ENCODE data around the gene CGGBP1. TPM values are rescaled to one million over a fixed set of nuclear protein-coding genes. Genes with fewer than 3 reads are reported as not detected.

Gene CGGBP1
- total and polyA plus RNA-seq, 2 donors (not counting 3 experiments of a cell fraction or from before 2014, with no cell fraction given) = 33.1 to 69.7 TPM

- Histone ChIP-seq H3K4me3 (replicated peaks in 1 of 3; ENCODE audit: insufficient read depth in 1 of 3, low read depth in 1 of 3, low read length in 3 of 3) (no peak overlapping the region), H3K4me2 (ENCODE audit: insufficient read depth, low read length) (no peak overlapping the region), H3K79me2 (ENCODE audit: control insufficient read depth, insufficient read depth, low read length) (peaks cover 71% of the 10 kb centered on the region), H3K27ac (ENCODE audit: insufficient read depth, low read depth, low read length) (no peak overlapping the region), H3K36me3 (ENCODE audit: control insufficient read depth in 2 of 2, extremely low read depth in 1 of 2, insufficient read depth in 2 of 2, low read length in 2 of 2) (no peaks in the 10 kb centered on the region), H3K27me3 (ENCODE audit: control insufficient read depth in 2 of 2, insufficient read depth in 2 of 2, low read length in 2 of 2) (no peaks in the 10 kb centered on the region), H2AFZ (ENCODE audit: low read depth, low read length) (no peak overlapping the region), H4K20me1 (replicated peaks; ENCODE audit: control insufficient read depth, extremely low read depth, insufficient read depth, low read length) (peaks cover 2% of the 10 kb centered on the region), H3K4me1 (ENCODE audit: control insufficient read depth, extremely low read depth, insufficient read depth, low read length) (no peaks in the 10 kb centered on the region), H3K9ac (replicated peaks; ENCODE audit: extremely low read depth, insufficient read depth, low read length) (no peak overlapping the region), H3K9me1 (replicated peaks; ENCODE audit: control insufficient read depth, extremely low read depth, insufficient read depth, low read length) (peaks cover 4% of the 10 kb centered on the region), H3K9me3 (replicated peaks; ENCODE audit: control insufficient read depth, insufficient read depth, low read length) (no peaks in the 10 kb centered on the region)
- CTCF ChIA-PET = no interaction called here
- intact Hi-C loops (cut with micrococcal nuclease) = no loop called here
- no peak for FAIRE-seq
- POLR2A ChIA-PET = no interaction called here
- dilution Hi-C loops (cut with MboI; ENCODE audit: extremely low pct_ligation_motif_present, low sequenced_read_pairs) = no loop called here
- no peak for TF ChIP-seq CTCF (IDR thresholded peaks at IDR 0.05; ENCODE audit: extremely low read depth in 1 of 2, insufficient read depth in 1 of 2, low read depth in 1 of 2, low read length in 2 of 2)
- no peak for TF ChIP-seq MAX (IDR thresholded peaks at IDR 0.05; ENCODE audit: insufficient read depth, insufficient read length)
- TF ChIP-seq MYC (IDR thresholded peaks at IDR 0.05; ENCODE audit: low read depth, low read length) = no peak
- TF ChIP-seq GATA2 (IDR thresholded peaks at IDR 0.05; ENCODE audit: insufficient read depth, insufficient read length, low read depth, low read length) = no peak
- no peak for TF ChIP-seq FOS (IDR thresholded peaks at IDR 0.05; ENCODE audit: borderline replicate concordance, insufficient read depth, low read length)
- TF ChIP-seq POLR2A (IDR thresholded peaks at IDR 0.05; ENCODE audit: low read depth, low read length) = no peak
- DNase-seq (ENCODE audit: low read depth, low spot score) = no peak
- no TSS peak for BruUV-seq (replicated peaks)
These were observed 24.0 kb upstream of the CGGBP1 start for GRCh38 chr3:88082854-88083253.

- H4K20me1 ChIP-seq (replicated peaks; ENCODE audit: control insufficient read depth, extremely low read depth, insufficient read depth, low read length) = peaks cover 9% of the 10 kb centered on the region
- no peak for TF ChIP-seq POLR2A (IDR thresholded peaks at IDR 0.05; ENCODE audit: low read depth, low read length)
- no peak for TF ChIP-seq JUN (IDR thresholded peaks at IDR 0.05; ENCODE audit: borderline replicate concordance, insufficient read depth, insufficient read length, low read depth)
- TF ChIP-seq CTCF (IDR thresholded peaks at IDR 0.05; ENCODE audit: extremely low read depth in 1 of 2, insufficient read depth in 1 of 2, low read depth in 1 of 2, low read length in 2 of 2) = no peak
- TF ChIP-seq MYC (IDR thresholded peaks at IDR 0.05; ENCODE audit: low read depth, low read length) = no peak
- no peak for TF ChIP-seq GATA2 (IDR thresholded peaks at IDR 0.05; ENCODE audit: insufficient read depth, insufficient read length, low read depth, low read length)
- TF ChIP-seq EZH2 (IDR thresholded peaks at IDR 0.05; ENCODE audit: borderline replicate concordance, low read depth, low read length, severe bottlenecking) = no peak
- TF ChIP-seq MAX (IDR thresholded peaks at IDR 0.05; ENCODE audit: insufficient read depth, insufficient read length) = no peak
- no peak for TF ChIP-seq POLR2AphosphoS5 (IDR thresholded peaks at IDR 0.05; ENCODE audit: insufficient read depth, low read depth, low read length)
- intact Hi-C loops (cut with micrococcal nuclease) = no loop called here
- peaks cover 86% of the 10 kb centered on the region for H3K79me2 ChIP-seq (ENCODE audit: control insufficient read depth, insufficient read depth, low read length)
- no peaks in the 10 kb centered on the region for H3K27me3 ChIP-seq (ENCODE audit: control insufficient read depth in 2 of 2, insufficient read depth in 2 of 2, low read length in 2 of 2)
- no peaks in the 10 kb centered on the region for H3K36me3 ChIP-seq (ENCODE audit: control insufficient read depth in 2 of 2, extremely low read depth in 1 of 2, insufficient read depth in 2 of 2, low read length in 2 of 2)
- no peaks in the 10 kb centered on the region for H3K4me1 ChIP-seq (ENCODE audit: control insufficient read depth, extremely low read depth, insufficient read depth, low read length)
- DNase-seq (ENCODE audit: low read depth, low spot score) = no peak
- no peak for FAIRE-seq
- H3K9me1 ChIP-seq (replicated peaks; ENCODE audit: control insufficient read depth, extremely low read depth, insufficient read depth, low read length) = no peaks in the 10 kb centered on the region
- no peak overlapping the region for H2AFZ ChIP-seq (ENCODE audit: low read depth, low read length)
- no TSS peak for BruUV-seq (replicated peaks)
- ChIA-PET POLR2A (no interaction called here), CTCF (interaction anchor here (1.2 kb wide), 1 partner anchor 34 kb away, joined by 4 read pairs; no protein-coding TSS in a partner anchor)
- no peak overlapping the region for H3K27ac ChIP-seq (ENCODE audit: insufficient read depth, low read depth, low read length)
- no peak overlapping the region for H3K4me2 ChIP-seq (ENCODE audit: insufficient read depth, low read length)
- no peak overlapping the region for H3K9ac ChIP-seq (replicated peaks; ENCODE audit: extremely low read depth, insufficient read depth, low read length)
- H3K4me3 ChIP-seq (replicated peaks in 1 of 3; ENCODE audit: insufficient read depth in 1 of 3, low read depth in 1 of 3, low read length in 3 of 3) = no peak overlapping the region
- dilution Hi-C loops (cut with MboI; ENCODE audit: extremely low pct_ligation_motif_present, low sequenced_read_pairs) = no loop called here
- no peaks in the 10 kb centered on the region for H3K9me3 ChIP-seq (replicated peaks; ENCODE audit: control insufficient read depth, insufficient read depth, low read length)
These were observed 20.1 kb upstream of the CGGBP1 start for GRCh38 chr3:88078932-88079331.

All from endothelial cell of umbilical vein (primary cell).